HG03139 (cell line): ENCODE results near the gene SNAPC3.
"Not testable (repeated sequence)": the region's sequence is repeated elsewhere in the genome, so short reads cannot be mapped to it uniquely, and the experiment has no call there.

ENCODE experiments used
- ATAC-seq: cut with Tn5 transposase; IDR thresholded peaks from one replicate; pipeline ENCODE4 v1.9.1; 2021; ENCODE audit not compliant: unreplicated experiment

SNAPC3 gene

DNA sequence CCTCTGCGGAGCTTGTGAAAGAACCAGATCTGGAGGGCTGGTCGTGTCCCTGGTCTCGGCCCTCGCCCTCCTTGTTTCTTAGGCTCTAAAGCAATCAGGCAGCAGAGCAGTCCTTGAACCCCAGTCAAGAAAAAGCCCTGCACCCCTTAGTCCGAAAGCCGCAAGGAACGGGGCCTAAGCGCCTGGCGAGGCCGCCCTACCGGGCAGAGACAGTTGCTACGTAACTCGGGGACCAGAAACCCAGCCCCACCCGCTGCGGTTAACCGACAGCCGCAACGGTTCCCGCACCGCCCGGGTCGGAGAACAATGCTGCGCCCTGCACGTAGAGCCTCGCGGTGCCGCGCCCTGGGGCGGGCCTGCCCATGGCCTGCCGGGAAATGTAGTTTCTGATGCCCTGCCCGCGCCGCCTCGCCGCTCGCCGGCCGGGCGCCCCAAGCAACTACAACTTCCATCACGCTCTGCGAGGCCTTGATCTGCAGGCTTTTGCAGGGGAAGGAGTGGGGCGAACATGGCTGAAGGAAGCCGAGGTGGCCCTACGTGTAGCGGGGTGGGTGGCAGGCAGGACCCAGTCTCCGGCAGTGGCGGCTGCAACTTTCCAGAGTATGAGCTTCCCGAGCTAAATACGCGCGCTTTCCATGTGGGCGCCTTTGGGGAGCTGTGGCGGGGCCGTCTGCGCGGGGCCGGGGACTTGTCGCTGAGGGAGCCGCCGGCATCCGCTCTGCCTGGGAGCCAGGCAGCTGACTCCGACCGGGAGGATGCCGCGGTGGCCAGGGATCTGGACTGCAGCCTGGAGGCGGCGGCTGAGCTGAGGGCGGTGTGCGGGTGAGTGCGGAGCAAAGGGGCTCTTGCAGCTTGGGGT, at the start of gene SNAPC3:
Gene SNAPC3 (plus strand): TSS at position 505 of the 859 bp plus-strand sequence. CDS start 4 bp downstream, at position 509.
- ATAC-seq: peak; percentile 96

- no peak for ATAC-seq
These were observed 48.8 kb upstream of the SNAPC3 start for GRCh38 chr9:15373881-15374280.

- no peak for ATAC-seq
These were observed 48.4 kb upstream of the SNAPC3 start for GRCh38 chr9:15374310-15374709.

GRCh38 chr9:15374825-15375224, 47.9 kb upstream of the SNAPC3 start:
- ATAC-seq: no peak

- no peak for ATAC-seq
These were observed 44.8 kb upstream of the SNAPC3 start for GRCh38 chr9:15377625-15378540.

DNA sequence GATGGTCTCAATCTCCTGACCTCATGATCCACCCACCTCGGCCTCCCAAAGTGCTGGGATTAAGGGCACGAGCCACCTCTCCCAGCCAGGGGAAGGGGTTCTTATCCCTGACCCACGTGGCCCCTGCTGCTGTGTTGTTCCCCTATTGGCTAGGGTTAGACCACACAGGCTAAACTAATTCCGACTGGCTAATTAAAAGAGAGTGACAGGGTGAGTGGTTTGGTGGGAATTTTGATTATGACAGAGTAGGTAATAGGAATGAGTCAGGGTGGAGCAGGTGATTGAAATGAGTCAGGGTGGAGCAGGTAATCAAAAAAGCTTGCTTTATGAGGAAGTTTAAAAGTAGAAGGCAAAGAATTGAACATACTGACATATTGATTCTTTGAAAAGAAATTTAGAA, 43.4 kb upstream of the SNAPC3 start:
- ATAC-seq: not testable (repeated sequence)

DNA sequence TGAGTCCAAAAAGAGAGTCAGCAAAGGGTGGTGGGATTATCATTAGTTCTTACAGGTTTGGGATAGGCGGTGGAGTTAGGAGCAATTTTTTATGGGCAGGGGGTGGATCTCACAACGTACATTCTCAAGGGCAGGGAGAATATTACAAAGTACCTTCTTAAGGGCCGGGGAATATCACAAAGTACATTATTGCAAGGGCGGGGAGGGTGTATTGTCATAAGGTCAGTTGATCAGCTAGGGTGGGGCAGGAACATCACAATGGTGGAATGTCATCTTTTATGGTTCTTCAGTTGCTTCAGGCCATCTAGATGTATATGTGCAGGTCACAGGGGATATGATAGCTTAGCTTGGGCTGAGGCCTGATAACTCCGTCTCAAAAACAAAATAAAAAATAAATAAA, 42.8 kb upstream of the SNAPC3 start:
- not testable (repeated sequence) for ATAC-seq

DNA sequence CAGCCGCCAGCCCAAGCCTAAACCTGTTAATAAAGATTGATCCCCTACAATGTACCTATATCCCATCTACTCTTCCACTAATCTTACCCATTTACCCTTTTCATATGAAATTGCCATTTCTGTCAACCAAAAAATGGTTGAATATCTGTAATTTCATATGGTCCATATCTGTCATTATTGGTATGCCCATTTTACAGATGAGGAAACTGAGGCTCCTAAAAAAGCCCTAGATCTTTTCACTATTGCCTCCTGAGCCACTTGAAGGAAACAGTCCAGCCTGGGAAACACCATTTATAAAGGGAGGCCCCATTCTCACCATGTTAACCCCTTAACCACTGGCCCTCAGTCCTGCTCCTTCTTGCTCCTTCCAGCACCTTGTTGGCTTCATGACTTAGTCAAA, 41.2 kb upstream of the SNAPC3 start:
- no peak for ATAC-seq

DNA sequence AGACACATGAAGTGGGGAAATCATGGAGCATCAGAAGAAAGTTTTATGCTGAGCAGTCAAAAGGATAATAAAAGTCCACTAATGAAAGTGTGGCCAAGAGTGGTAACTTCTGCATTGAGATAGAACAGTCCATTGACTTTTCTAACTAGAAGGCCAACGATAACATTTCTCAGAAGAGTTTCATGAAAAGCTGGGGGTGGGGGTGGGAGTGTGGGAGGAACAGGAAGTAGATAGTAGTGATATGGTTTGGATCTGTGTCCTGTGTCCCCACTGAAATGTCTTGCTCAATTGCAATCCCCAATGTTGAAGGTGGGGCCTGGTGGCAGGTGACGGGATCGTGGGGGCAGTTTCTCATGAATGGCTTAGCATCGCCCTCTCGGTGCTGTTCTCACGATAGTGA, 36.2 kb upstream of the SNAPC3 start:
- no peak for ATAC-seq

DNA sequence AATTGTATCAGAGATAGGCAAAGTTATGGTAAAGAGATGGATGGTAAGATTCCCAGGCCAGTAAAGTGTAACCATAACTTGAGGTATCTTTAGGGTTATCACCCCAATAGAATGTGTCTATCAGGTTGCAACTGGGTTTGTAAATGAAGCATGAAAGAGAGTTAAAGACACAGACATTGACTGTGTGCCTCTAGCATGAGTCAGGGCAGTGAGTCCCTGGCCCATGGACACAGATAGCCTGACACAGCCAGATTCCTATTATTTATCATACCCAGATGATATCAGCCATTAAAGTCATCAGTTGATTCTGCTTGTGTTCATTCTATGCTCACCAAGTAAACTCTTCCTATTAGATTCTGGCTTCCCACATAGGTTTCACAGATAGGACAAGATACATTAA, 33.5 kb upstream of the SNAPC3 start:
- ATAC-seq: no peak

DNA sequence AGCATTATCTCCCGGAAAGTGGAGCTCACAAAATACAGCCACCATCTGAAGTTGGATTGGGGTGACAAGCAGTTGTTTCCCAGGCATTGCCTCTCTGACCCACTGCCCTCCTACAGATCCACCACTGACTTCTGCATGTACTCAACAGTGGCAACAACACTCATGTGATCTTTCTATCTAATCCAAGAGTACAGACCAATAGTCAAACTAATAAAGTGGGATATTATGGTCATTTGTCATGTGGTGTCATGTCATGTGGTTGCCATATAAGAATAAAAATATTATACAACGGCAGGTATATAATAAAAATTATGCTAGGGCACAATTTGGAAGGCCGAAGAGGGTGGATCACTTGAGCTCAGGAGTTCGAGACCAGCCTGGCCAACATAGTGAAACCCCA, 33.0 kb upstream of the SNAPC3 start:
- ATAC-seq: no peak

DNA sequence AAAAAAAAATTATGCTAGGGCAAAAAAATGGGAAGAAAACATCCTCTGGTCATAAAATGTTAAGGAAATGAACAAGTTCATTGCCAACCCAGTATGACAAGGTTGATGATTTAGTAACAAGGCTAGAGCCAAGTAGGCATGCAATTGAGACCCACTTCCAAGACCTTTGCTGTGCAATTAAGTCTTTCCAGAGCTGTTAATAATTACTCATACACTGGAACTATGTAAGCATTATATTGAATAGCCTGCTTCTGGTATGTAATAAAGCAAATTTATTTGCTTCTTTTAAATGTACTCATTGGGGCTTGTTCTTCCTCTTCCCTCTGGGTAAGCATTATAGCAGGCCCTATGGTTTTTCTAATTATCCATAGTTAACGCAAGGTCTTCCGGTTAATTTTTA, 32.5 kb upstream of the SNAPC3 start:
- no peak for ATAC-seq

GRCh38 chr9:15392363-15392762, 30.3 kb upstream of the SNAPC3 start:
- ATAC-seq: no peak

GRCh38 chr9:15400281-15400941, 22.3 kb upstream of the SNAPC3 start:
- no peak for ATAC-seq

GRCh38 chr9:15401266-15401665, 21.4 kb upstream of the SNAPC3 start:
- no peak for ATAC-seq

- no peak for ATAC-seq
These were observed 19.5 kb upstream of the SNAPC3 start for GRCh38 chr9:15403155-15403554.

GRCh38 chr9:15404171-15404570, 18.5 kb upstream of the SNAPC3 start:
- ATAC-seq: no peak

DNA sequence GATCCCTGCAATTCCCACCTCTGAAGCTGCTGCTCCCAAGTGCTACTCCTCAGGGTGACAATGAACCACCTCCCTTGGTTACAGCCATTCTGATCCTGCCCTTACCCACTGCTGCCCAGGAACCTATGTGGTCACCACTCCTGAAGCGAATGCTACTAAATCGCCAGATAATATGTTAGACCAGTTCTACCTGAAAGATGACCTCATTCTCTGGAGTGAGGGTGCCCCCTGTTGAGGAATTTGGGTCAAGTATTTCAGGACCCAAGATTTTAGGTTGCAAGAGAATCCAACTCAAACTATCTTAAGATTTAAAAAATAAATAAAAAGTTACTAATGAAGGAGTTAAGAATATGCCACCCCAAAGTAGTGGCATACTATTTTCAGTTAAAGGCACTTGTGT, 5.8 kb upstream of the SNAPC3 start:
- ATAC-seq: no peak

DNA sequence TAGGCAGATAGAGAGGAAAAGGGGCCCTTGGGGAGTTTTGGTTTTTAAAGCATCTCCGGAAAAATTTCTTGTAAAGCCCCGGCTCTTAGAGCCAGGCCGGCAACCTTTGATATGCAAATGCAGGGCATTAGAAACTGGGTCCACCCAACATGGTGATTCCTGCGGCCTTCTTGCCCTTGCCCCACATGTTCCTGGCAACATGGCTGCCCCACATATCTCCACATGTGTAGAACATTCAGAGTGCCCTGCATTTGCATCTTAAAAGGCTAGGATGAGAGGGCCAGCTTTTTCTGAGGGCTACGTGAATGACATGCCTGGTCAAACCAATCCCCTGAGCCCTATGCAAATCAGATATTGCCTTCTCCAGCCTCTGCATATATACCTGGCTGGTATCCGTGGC, 5.0 kb upstream of the SNAPC3 start:
- no peak for ATAC-seq

DNA sequence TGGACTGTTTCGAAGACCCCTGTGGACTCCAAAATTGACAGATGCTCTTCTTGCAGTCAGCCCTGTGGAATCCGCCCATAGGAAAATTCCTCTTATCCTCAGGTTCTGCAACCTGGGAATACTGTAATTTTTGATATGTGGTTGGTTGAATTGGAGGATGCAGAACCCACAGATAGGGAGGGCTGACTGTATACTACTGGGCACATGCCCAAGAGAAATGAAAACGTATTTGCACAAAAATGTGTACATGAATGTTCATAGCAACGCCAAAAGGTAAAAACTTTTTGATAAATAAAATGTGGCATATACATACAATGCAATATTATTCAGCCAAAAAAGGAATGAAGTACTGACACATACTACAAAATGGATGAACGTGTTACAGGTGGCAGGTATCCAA, 1.9 kb upstream of the SNAPC3 start:
- no peak for ATAC-seq

DNA sequence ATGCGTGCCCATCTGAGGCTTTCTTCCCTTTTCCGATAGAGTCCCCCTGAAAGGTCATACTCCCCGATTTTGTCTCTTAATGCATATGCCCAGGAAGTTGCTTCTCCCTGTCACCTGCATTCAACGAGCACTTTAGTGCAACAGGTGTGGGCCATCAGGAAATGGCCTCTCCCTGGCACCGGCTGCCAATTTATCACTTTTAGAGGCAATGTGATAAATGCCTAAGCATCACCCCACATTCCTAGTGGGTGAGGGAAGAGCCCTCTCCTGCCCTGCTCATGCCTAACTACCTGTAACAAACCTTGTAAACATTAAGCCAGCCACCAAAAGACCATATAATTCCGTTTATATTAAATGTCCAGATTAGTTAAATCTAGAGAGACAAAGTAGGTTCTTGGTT, 1.1 kb upstream of the SNAPC3 start:
- no peak for ATAC-seq
